ENCODE data around the gene PGR.

The PGR gene

GRCh38 chr11:101048479-101048878 is 81.1 kb downstream of the PGR start:
- no peak overlapping the region for H3K4me3 ChIP-seq (ENCODE audit: low read depth, low read length)
- no peak overlapping the region for H3K4ac ChIP-seq (ENCODE audit: low read depth, low read length)
- no peak overlapping the region for H4K12ac ChIP-seq (ENCODE audit: low read depth, low read length)
- no peak overlapping the region for H4K8ac ChIP-seq (ENCODE audit: low read depth, low read length)
- H2AK5ac ChIP-seq (ENCODE audit: low read length) = no peak overlapping the region
- no peak overlapping the region for H2BK120ac ChIP-seq (ENCODE audit: insufficient read depth, low read length, poor library complexity)
- H3K4me2 ChIP-seq (ENCODE audit: low read length) = no peak overlapping the region
- no peak overlapping the region for H3K27ac ChIP-seq (ENCODE audit: low read depth, low read length)
- no peak overlapping the region for H3K23ac ChIP-seq (ENCODE audit: low read length)
- H3K9me3 ChIP-seq (ENCODE audit: insufficient read depth, low read depth, low read length) = no peaks in the 10 kb centered on the region
- H3K27me3 ChIP-seq (ENCODE audit: insufficient read depth, low read length) = no peaks in the 10 kb centered on the region
- H2AFZ ChIP-seq (ENCODE audit: insufficient read depth, low read length, poor library complexity) = no peak overlapping the region
- no peaks in the 10 kb centered on the region for H3K79me2 ChIP-seq (ENCODE audit: control insufficient read depth, insufficient read depth, low read length, poor library complexity)
- H3K4me1 ChIP-seq (ENCODE audit: control insufficient read depth in 1 of 2, insufficient read depth in 2 of 2, low read length in 2 of 2) = no peaks in the 10 kb centered on the region
- peak; percentile 33 to 47 for DNase-seq
- no CpG with 5 or more reads among the region's 5 CpGs for WGBS (ENCODE audit: extremely low coverage, insufficient coverage, insufficient read length)
- no peak overlapping the region for H2BK12ac ChIP-seq (ENCODE audit: low read length)
- no peaks in the 10 kb centered on the region for H3K36me3 ChIP-seq (ENCODE audit: control insufficient read depth in 1 of 2, insufficient read depth in 2 of 2, low read length in 2 of 2)
- no peak overlapping the region for H3K9ac ChIP-seq (ENCODE audit: low read length)
- no peak overlapping the region for H2BK5ac ChIP-seq (ENCODE audit: low read depth, low read length, poor library complexity)
- no peak overlapping the region for H3K18ac ChIP-seq (ENCODE audit: low read length)
- no peak overlapping the region for H4K91ac ChIP-seq (ENCODE audit: low read depth, low read length)
- H3K79me1 ChIP-seq (ENCODE audit: low read length) = no peaks in the 10 kb centered on the region
- H3K14ac ChIP-seq (ENCODE audit: low read length) = no peak overlapping the region

GRCh38 chr11:101046947-101047346 is 82.7 kb downstream of the PGR start:
- H2BK12ac ChIP-seq (ENCODE audit: low read length) = no peak overlapping the region
- no peak overlapping the region for H2AK5ac ChIP-seq (ENCODE audit: low read length)
- H3K23ac ChIP-seq (ENCODE audit: low read length) = no peak overlapping the region
- no peak overlapping the region for H3K4me2 ChIP-seq (ENCODE audit: low read length)
- no peak overlapping the region for H2BK120ac ChIP-seq (ENCODE audit: insufficient read depth, low read length, poor library complexity)
- no peaks in the 10 kb centered on the region for H3K4me1 ChIP-seq (ENCODE audit: control insufficient read depth in 1 of 2, insufficient read depth in 2 of 2, low read length in 2 of 2)
- no peaks in the 10 kb centered on the region for H3K27me3 ChIP-seq (ENCODE audit: insufficient read depth, low read length)
- no peak overlapping the region for H3K27ac ChIP-seq (ENCODE audit: low read depth, low read length)
- no peaks in the 10 kb centered on the region for H3K79me1 ChIP-seq (ENCODE audit: low read length)
- no peaks in the 10 kb centered on the region for H3K79me2 ChIP-seq (ENCODE audit: control insufficient read depth, insufficient read depth, low read length, poor library complexity)
- H3K9ac ChIP-seq (ENCODE audit: low read length) = no peak overlapping the region
- no peak for DNase-seq
- no peaks in the 10 kb centered on the region for H3K9me3 ChIP-seq (ENCODE audit: insufficient read depth, low read depth, low read length)
- no peak overlapping the region for H2BK5ac ChIP-seq (ENCODE audit: low read depth, low read length, poor library complexity)
- no peak overlapping the region for H4K12ac ChIP-seq (ENCODE audit: low read depth, low read length)
- H3K4ac ChIP-seq (ENCODE audit: low read depth, low read length) = no peak overlapping the region
- H3K36me3 ChIP-seq (ENCODE audit: control insufficient read depth in 1 of 2, insufficient read depth in 2 of 2, low read length in 2 of 2) = no peaks in the 10 kb centered on the region
- no peak overlapping the region for H2AFZ ChIP-seq (ENCODE audit: insufficient read depth, low read length, poor library complexity)
- H4K91ac ChIP-seq (ENCODE audit: low read depth, low read length) = no peak overlapping the region
- H3K18ac ChIP-seq (ENCODE audit: low read length) = no peak overlapping the region
- H3K4me3 ChIP-seq (ENCODE audit: low read depth, low read length) = no peak overlapping the region
- H3K14ac ChIP-seq (ENCODE audit: low read length) = no peak overlapping the region
- H4K8ac ChIP-seq (ENCODE audit: low read depth, low read length) = no peak overlapping the region
- WGBS (ENCODE audit: extremely low coverage, insufficient coverage, insufficient read length) = no CpG with 5 or more reads among the region's 2 CpGs

- Histone ChIP-seq H2AFZ (ENCODE audit: insufficient read depth, low read length, poor library complexity) (no peak overlapping the region), H3K4me3 (ENCODE audit: low read depth, low read length) (no peak overlapping the region), H3K79me2 (ENCODE audit: control insufficient read depth, insufficient read depth, low read length, poor library complexity) (no peaks in the 10 kb centered on the region), H2BK120ac (ENCODE audit: insufficient read depth, low read length, poor library complexity) (no peak overlapping the region), H4K91ac (ENCODE audit: low read depth, low read length) (no peak overlapping the region), H3K4me1 (ENCODE audit: control insufficient read depth in 1 of 2, insufficient read depth in 2 of 2, low read length in 2 of 2) (no peaks in the 10 kb centered on the region), H3K27ac (ENCODE audit: low read depth, low read length) (no peak overlapping the region), H4K8ac (ENCODE audit: low read depth, low read length) (no peak overlapping the region), H3K9me3 (ENCODE audit: insufficient read depth, low read depth, low read length) (no peaks in the 10 kb centered on the region), H3K79me1 (ENCODE audit: low read length) (no peaks in the 10 kb centered on the region), H2AK5ac (ENCODE audit: low read length) (no peak overlapping the region), H3K9ac (ENCODE audit: low read length) (no peak overlapping the region), H2BK5ac (ENCODE audit: low read depth, low read length, poor library complexity) (no peak overlapping the region), H3K4me2 (ENCODE audit: low read length) (no peak overlapping the region), H3K18ac (ENCODE audit: low read length) (no peak overlapping the region), H2BK12ac (ENCODE audit: low read length) (no peak overlapping the region), H3K14ac (ENCODE audit: low read length) (no peak overlapping the region), H3K4ac (ENCODE audit: low read depth, low read length) (no peak overlapping the region), H3K27me3 (ENCODE audit: insufficient read depth, low read length) (no peaks in the 10 kb centered on the region), H3K23ac (ENCODE audit: low read length) (no peak overlapping the region), H3K36me3 (ENCODE audit: control insufficient read depth in 1 of 2, insufficient read depth in 2 of 2, low read length in 2 of 2) (no peaks in the 10 kb centered on the region), H4K12ac (ENCODE audit: low read depth, low read length) (no peak overlapping the region)
- WGBS (ENCODE audit: extremely low coverage, insufficient coverage, insufficient read length) = no CpG with 5 or more reads among the region's 1 CpG
- DNase-seq = no peak
These were observed 84.2 kb downstream of the PGR start for GRCh38 chr11:101045415-101045814.

- Histone ChIP-seq H3K27me3 (ENCODE audit: insufficient read depth, low read length) (no peaks in the 10 kb centered on the region), H3K36me3 (ENCODE audit: control insufficient read depth in 1 of 2, insufficient read depth in 2 of 2, low read length in 2 of 2) (no peaks in the 10 kb centered on the region), H3K79me2 (ENCODE audit: control insufficient read depth, insufficient read depth, low read length, poor library complexity) (no peaks in the 10 kb centered on the region), H3K9me3 (ENCODE audit: insufficient read depth, low read depth, low read length) (no peaks in the 10 kb centered on the region), H2BK5ac (ENCODE audit: low read depth, low read length, poor library complexity) (no peak overlapping the region), H2AK5ac (ENCODE audit: low read length) (no peak overlapping the region), H4K91ac (ENCODE audit: low read depth, low read length) (no peak overlapping the region), H2BK12ac (ENCODE audit: low read length) (no peak overlapping the region), H3K4me3 (ENCODE audit: low read depth, low read length) (no peak overlapping the region), H2AFZ (ENCODE audit: insufficient read depth, low read length, poor library complexity) (no peak overlapping the region), H3K4me2 (ENCODE audit: low read length) (no peak overlapping the region), H3K4me1 (ENCODE audit: control insufficient read depth in 1 of 2, insufficient read depth in 2 of 2, low read length in 2 of 2) (no peaks in the 10 kb centered on the region), H3K9ac (ENCODE audit: low read length) (no peak overlapping the region), H3K4ac (ENCODE audit: low read depth, low read length) (no peak overlapping the region), H3K79me1 (ENCODE audit: low read length) (no peaks in the 10 kb centered on the region), H3K23ac (ENCODE audit: low read length) (no peak overlapping the region), H3K27ac (ENCODE audit: low read depth, low read length) (no peak overlapping the region), H4K12ac (ENCODE audit: low read depth, low read length) (no peak overlapping the region), H3K14ac (ENCODE audit: low read length) (no peak overlapping the region), H3K18ac (ENCODE audit: low read length) (no peak overlapping the region), H4K8ac (ENCODE audit: low read depth, low read length) (no peak overlapping the region), H2BK120ac (ENCODE audit: insufficient read depth, low read length, poor library complexity) (no peak overlapping the region)
- no CpG with 5 or more reads among the region's 1 CpG for WGBS (ENCODE audit: extremely low coverage, insufficient coverage, insufficient read length)
- no peak for DNase-seq
These were observed 85.7 kb downstream of the PGR start for GRCh38 chr11:101043940-101044339.
